ENCODE measurements around the gene TBC1D12.

- TF ChIP-seq CTCF (IDR thresholded peaks at IDR 0.05; ENCODE audit: borderline replicate concordance, extremely low read depth, low read length, poor library complexity, severe bottlenecking) (no peak), EZH2 (IDR thresholded peaks at IDR 0.05; ENCODE audit: borderline replicate concordance, low read depth, low read length, severe bottlenecking) (no peak)
These were observed 79.1 kb downstream of the TBC1D12 start for GRCh38 chr10:94481410-94481809.

Measured in DND-41 (cell line).